H1 (cell line): ENCODE measurements around the gene SYT13. TPM values are rescaled to one million over a fixed set of nuclear protein-coding genes. Genes with fewer than 3 reads are reported as not detected.

ENCODE experiments used
- BACH1 ChIP-seq: IDR thresholded peaks from 2 replicates; pipeline ENCODE4 v1.6.1; 2012; ENCODE audit warnings: low read length, improper control_type of control experiment
- EP300 ChIP-seq, 2 experiments: IDR thresholded peaks; 1 replicate in 1 of 2; 2 replicates in 1 of 2; pipeline ENCODE4 v1.6.1; 2011 to 2012; ENCODE audit warnings: low read depth in 2 of 2, low read length in 2 of 2, mild to moderate bottlenecking in 2 of 2, borderline replicate concordance in 1 of 2, inconsistent platforms in 1 of 2, moderate library complexity in 1 of 2
- MAFK ChIP-seq: IDR thresholded peaks from 2 replicates; pipeline ENCODE4 v1.6.1; 2012; ENCODE audit warnings: low read depth, mild to moderate bottlenecking, improper control_type of control experiment, low read length
- YY1 ChIP-seq: IDR thresholded peaks from 2 replicates; pipeline ENCODE4 v1.6.1; 2011; ENCODE audit warnings: low read depth, mild to moderate bottlenecking, low read length
- polyA plus RNA-seq, 7 experiments: library from polyadenylated mRNA; depleted of rRNA in 3 of 7; stranded (reverse) in 5 of 7; unstranded in 2 of 7; fragments of >200 nt in 5 of 7; fragments of 200-250 nt in 2 of 7; gene quantifications; 1 replicate in 5 of 7; 2 replicates in 1 of 7; 4 replicates in 1 of 7; pipeline versions ENCODE4 v1.2.1 to v1.2.3, GENCODE V29; 2011 to 2013; ENCODE audit warnings: missing spikeins in 2 of 7, mixed read lengths in 2 of 7
- total RNA-seq: library from RNA; stranded (reverse); fragmentation: NEBNext Ultra II Directional; extraction: Animal tissue kit (Norgen Biotek cat#: 25700); gene quantifications from 2 replicates; pipeline ENCODE4 v1.2.1, GENCODE V29; 2021

The SYT13 gene
- total and polyA plus RNA-seq, 2 of the 8 experiments (the other 6 are each of a cell fraction or from before 2014, with no cell fraction given): 4.8 to 13.2 TPM

GRCh38 chr11:45264839-45265515 lies 21.2 kb downstream of the SYT13 start (continued):
- TF ChIP-seq YY1: no peak
- TF ChIP-seq MAFK: no peak
- no peak for TF ChIP-seq EP300 (IDR thresholded peaks at IDR 0.05; ENCODE audit: borderline replicate concordance in 1 of 2, low read depth in 2 of 2, low read length in 2 of 2)
- TF ChIP-seq BACH1: no peak
